22Rv1 (cell line): ENCODE measurements around the gene FAM111A.
"Not testable (repeated sequence)": the region's sequence is repeated elsewhere in the genome, so short reads cannot be mapped to it uniquely, and the experiment has no call there.

Experiments used
- CTCF ChIP-seq: fragments of 450-650 bp; IDR thresholded peaks from 2 replicates; pipeline ENCODE4 v1.5.1; 2017; ENCODE audit warnings: mild to moderate bottlenecking
- ZFX ChIP-seq: fragments of 450-650 bp; IDR thresholded peaks from 2 replicates; pipeline ENCODE4 v1.6.1; 2017; ENCODE audit warnings: antibody characterized with exemption, borderline replicate concordance

GRCh38 chr11:59095972-59096575 lies 46.6 kb upstream of the FAM111A start:
- not testable (repeated sequence) for TF ChIP-seq CTCF, ZFX
